A673 (cell line): Measurements from ENCODE around the gene RPRD1B.

Experiments
- CTCF ChIP-seq: fragments of 300-800, 200-600 bp; sonication (generic); conservative IDR thresholded peaks from 2 replicates; pipeline ENCODE4 v1.5.1; 2017; ENCODE audit warnings: low read depth, mild to moderate bottlenecking, antibody characterized with exemption, low read length, moderate library complexity, mixed read lengths
- EZH2 ChIP-seq: fragments of 200-600 bp; sonication (generic); IDR thresholded peaks from 2 replicates; pipeline ENCODE4 v1.6.1; 2017; ENCODE audit warnings: borderline replicate concordance, low read depth, mild to moderate bottlenecking, mixed read lengths, antibody characterized with exemption, low read length; ENCODE audit not compliant: poor library complexity, severe bottlenecking

GRCh38 chr20:38029453-38029852 is 4.1 kb upstream of the RPRD1B start:
- TF ChIP-seq CTCF (no peak), EZH2 (no peak)
